ENCODE results near the gene PJVK.

DNA sequence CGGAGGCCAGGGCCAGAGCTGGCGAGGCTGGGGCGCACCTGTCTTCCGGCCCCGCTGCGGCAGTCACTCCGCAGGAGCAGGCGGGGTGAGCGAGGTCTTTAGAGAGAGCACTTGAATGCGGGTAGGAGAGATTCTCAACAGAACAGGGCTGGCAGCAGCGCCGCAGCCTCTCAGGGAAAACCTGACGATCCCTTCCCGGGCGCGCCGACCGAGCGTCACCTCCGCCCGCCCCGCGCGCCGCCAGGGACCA is 729 bp upstream of the PJVK start:
- TF ChIP-seq CTCF (IDR thresholded peaks at IDR 0.05 in 8 of 11, conservative IDR thresholded peaks at IDR 0.05 in 3 of 11) (no peak), POLR2A (IDR thresholded peaks at IDR 0.05) (no peak), POLR2AphosphoS5 (IDR thresholded peaks at IDR 0.05) (no peak)
